T-helper 2 cell treated with Interferon-gamma antibody and Interleukin-4, amounts not matched to agents 100 ng/mL and 5 ng/mL, for 36 hours (primary cell): ENCODE measurements around the gene LDLRAD4. TPM values are rescaled to one million over a fixed set of nuclear protein-coding genes. Genes with fewer than 3 reads are reported as not detected.

Source experiments
- intact Hi-C: fragments of 100-400 bp; cut with micrococcal nuclease; formaldehyde crosslinking; loops from one replicate; pipeline ENCODE4 v1.15.1; 2023
- total RNA-seq: library from RNA; stranded (reverse); gene quantifications from 2 replicates; pipeline ENCODE4 v1.2.3, GENCODE V29; 2022

The LDLRAD4 gene
- total RNA-seq, 1 donor from 2014 or later, result 28.5 TPM

GRCh38 chr18:13555865-13556264, 337.3 kb downstream of the LDLRAD4 start:
- intact Hi-C loops, result loop anchor here (5.0 kb wide), 1 partner anchor 256 kb away; no protein-coding TSS in a partner anchor

- intact Hi-C loops, result loop anchor here (5.0 kb wide), 1 partner anchor 256 kb away; no protein-coding TSS in a partner anchor
Measured at GRCh38 chr18:13556502-13556901, 337.9 kb downstream of the LDLRAD4 start.

DNA sequence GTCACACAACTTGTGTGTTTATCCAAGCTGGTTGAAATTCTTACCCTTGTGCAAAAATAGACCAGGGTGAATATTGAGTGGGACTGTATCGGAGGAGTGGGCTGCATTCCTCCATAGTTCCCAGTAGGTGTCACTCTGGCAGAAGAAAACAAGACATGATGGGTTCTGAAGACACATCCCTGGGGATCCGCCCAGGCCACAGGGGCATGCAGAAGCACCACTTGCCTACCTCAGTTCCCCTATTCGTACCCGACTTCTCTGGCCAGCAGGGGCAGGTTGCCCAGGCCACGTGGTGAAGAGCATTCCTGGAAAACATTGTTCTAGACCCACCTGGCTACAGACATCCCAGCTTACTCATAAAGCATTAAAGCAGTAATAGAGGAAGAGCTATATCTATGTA, 339.6 kb downstream of the LDLRAD4 start:
- intact Hi-C loops, result loop anchor here (1.0 to 5.0 kb wide), 3 partner anchors 57 to 254 kb away; no protein-coding TSS in a partner anchor

- intact Hi-C loops, result loop anchor here (1.0 to 5.0 kb wide), 3 partner anchors 56 to 254 kb away; no protein-coding TSS in a partner anchor
Measured at GRCh38 chr18:13558790-13559189, 340.2 kb downstream of the LDLRAD4 start.

GRCh38 chr18:13559754-13560153, 341.2 kb downstream of the LDLRAD4 start:
- intact Hi-C loops, result loop anchor here (2.0 to 5.0 kb wide), 2 partner anchors 55 to 253 kb away; no protein-coding TSS in a partner anchor

DNA sequence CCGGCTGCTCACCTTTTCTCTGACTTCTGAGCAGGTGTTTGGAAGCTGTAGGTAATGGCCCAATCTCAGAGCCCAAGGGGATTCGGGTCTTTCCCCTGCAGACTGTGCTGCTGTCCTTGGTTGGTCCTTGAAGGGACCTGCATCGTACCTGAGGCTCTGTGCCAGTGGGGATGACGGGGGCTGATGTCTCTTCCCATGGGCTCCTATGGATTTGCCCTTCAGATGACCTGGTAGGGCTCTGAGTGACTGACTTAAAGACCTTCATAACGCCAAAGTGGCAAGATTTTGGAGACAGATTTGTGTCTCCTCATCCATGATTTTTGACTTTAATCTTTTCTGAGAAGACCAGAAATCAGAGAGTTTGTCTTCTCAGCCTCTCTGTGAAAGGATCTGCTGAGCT, 341.7 kb downstream of the LDLRAD4 start:
- intact Hi-C loops, result no loop called here

DNA sequence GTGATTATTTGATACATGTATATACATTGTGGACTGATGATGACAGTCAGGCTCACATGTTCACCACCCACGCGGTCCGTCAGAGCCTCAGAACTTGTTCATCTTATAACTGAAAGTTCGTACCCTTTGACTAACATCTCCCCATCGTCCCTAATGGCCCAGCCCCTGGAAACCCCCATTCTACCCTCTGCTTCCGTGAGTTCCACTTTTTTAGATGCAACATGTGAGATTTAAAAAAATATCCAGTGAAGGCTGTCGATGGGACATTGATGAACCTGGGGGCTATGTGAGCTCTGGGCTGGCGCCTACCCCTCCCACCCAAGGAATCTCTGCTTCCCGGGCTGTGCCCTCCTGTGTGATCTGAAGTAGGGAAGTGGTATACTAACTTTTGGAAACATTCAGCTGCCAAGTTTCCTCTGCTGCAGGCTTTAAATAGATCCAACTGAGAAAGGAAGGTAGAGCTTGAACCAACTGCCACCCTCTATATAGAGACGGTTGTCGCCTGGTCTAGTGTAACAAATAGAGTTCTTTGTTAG, 344.0 kb downstream of the LDLRAD4 start:
- intact Hi-C loops, result no loop called here

DNA sequence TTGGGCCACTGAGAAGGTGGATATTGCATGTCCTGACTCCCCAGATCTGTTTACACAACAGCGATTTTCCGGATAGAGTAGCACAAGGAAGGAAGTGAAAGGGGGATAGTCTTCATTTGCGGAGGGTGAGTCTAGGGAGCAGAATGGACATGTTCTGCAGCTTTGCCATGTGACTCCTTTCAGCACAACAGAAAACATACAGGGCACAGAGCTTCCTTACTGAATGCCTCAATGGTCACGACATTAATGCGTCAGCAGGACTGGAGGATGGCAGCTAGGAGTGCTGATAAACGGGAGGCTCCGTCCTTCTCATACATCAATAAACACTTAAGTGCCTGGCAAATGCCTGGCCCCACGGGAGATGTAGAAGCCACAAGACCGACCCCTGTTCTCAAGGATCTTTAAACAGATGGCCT, 344.8 kb downstream of the LDLRAD4 start:
- intact Hi-C loops, result no loop called here

DNA sequence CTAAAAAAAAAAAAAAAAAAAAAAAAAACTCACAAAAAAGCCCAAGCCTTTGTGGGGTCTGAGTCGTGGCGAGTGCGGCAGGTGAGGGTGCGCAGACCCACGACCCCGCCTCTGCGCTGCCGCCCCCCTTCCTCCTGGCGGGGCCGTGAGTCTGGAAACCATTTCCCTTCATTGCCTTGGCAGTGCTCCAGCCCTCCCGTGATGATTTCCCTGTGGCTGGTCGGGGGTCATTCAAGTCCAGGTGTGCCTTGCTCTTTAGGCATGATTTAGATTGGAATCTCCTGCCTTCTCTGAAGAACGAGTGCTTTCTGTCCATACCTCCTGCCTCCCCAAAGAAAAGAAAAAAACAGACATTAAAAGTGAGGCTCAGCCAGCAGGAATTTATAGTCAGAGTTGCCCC, 346.0 kb downstream of the LDLRAD4 start:
- intact Hi-C loops, result no loop called here

DNA sequence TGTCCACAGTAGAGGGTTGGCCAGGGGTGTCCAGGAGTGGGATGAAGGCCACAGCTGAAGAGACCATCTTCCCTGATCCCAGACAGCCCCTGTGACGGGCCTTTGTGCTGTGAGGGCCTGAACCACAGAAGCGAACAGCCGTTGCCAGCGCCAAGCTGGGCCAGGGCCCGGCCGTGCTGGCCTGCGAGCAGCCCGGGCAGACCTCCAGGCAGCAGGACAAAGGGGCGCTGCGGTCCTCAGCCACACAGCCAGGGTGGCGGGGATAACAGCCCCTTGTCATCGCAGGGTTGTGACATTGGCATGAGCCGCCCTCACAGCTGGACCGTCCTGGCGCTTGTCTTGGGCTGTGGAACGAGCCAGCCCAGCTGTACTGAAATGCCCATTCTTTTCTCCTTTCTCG, 346.7 kb downstream of the LDLRAD4 start:
- intact Hi-C loops, result no loop called here

DNA sequence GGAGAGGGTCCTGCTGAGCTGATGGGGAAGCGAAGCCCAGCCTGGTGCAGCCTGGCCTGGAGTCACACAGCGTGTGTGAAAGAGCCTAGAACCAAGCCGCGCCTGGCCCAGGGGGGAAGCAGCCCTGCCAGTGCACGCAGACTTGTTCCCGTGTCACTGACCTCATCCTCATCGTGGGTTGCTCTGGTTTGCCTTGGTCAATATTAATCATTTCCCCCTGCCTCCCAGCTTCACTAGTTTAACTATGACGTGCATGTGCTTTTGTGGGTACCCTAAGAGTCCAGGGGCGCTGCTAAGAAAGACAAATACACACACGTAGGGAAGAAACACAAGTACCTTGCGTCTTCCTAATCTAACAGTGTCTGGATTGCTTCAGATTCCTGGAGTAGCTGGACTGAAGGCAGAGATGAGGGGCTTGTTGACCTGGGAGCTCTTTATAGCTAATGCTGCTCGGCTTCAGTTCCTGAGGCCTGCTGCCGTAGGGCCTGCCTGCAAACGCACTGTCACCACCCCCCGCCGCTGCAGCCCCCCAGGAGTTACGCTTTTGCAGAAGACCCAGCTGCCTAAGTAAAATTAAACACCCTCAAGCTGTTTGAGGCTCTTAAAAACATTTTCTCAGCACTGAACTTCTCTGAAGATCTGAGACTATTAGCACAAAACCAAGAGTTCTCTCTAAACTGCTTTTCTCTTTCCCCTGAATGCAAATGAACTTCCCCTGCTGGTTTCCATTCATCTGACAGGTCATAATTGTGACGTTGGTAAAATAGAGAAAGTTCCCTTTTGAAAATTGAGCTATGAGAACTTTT, 348.6 kb downstream of the LDLRAD4 start:
- intact Hi-C loops, result no loop called here

DNA sequence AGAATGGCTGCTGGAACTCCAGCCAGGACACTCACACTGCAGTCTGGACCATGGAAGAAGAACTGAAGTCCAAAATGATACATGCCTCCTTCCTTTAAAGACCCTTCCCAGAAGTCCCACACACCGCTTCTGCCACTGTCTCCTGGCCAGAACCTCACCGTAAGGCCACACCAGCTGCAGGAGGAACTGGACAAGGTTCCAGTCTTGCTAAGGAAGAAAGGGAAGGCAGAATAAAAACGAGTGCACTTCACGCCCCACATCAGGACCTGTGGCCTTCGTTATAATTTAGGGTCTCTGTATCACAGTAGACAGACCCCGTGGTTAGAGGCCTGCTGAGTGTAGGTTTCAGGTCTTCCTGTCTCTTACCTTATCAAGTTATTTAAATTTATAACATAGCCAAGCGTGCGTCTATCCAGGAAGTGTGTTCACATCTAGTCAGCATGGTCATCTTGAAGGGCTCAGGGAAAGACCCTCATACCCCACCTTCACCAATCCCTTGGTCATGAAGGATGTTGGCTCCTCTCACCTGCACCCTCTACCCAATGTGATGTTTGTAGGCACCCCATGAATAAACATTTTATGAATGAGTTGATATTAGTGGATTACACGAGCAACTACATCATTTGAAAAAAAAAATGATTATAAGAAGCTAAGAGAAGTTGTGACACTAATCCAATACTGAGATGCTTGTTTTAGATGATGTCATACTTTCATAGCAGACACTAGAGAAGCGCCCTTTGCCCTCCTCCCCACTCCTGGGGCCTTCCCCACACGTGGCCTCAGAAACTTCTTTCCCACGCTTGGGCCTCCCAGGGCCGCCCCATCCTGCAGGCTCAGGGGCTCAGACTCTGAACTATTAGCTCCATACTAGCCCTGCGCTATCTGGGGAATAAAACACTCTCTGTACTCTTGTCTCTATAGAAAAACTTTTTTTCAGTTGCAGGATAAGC, 350.2 kb downstream of the LDLRAD4 start:
- intact Hi-C loops, result loop anchor here (1.0 kb wide), 1 partner anchor 9 kb away; no protein-coding TSS in a partner anchor

GRCh38 chr18:13570216-13570615, 351.7 kb downstream of the LDLRAD4 start:
- intact Hi-C loops, result no loop called here

GRCh38 chr18:13570856-13571495, 352.4 kb downstream of the LDLRAD4 start:
- intact Hi-C loops, result no loop called here

GRCh38 chr18:13572148-13572547, 353.6 kb downstream of the LDLRAD4 start:
- intact Hi-C loops, result no loop called here

GRCh38 chr18:13572721-13573120, 354.2 kb downstream of the LDLRAD4 start:
- intact Hi-C loops, result no loop called here

GRCh38 chr18:13573750-13574149, 355.2 kb downstream of the LDLRAD4 start:
- intact Hi-C loops, result no loop called here

DNA sequence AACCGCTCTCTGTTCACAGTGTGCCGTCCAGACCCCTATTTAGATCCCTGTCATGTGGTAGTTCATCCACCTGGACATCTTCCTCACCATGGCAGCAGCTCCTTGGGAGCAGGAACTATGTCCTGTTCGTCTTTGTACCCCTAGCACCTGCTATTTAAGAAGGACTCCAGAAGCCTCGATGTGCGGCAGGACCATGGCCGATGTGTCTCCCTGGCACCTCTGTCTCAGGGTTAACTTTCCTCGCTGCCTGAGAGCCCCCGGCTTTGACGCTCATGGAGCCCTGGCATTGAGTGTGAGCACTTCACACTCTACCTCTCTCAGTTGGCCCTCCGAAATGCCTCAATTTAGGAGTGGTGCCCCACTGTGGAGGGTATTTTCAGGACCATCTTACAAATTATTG, 355.8 kb downstream of the LDLRAD4 start:
- intact Hi-C loops, result no loop called here

- intact Hi-C loops, result loop anchor here (5.0 kb wide), 1 partner anchor 153 kb away; the partner anchor contains the start of genes FAM210A and RNMT
Measured at GRCh38 chr18:13574761-13575160, 356.2 kb downstream of the LDLRAD4 start.

- intact Hi-C loops, result loop anchor here (2.0 to 5.0 kb wide), 2 partner anchors 38 to 151 kb away; partner anchors contain the start of genes FAM210A and RNMT
Measured at GRCh38 chr18:13576598-13576997, 358.0 kb downstream of the LDLRAD4 start.
